ENCODE measurements around the gene C4orf17.
"Not testable (repeated sequence)": the region's sequence is repeated elsewhere in the genome, so short reads cannot be mapped to it uniquely, and the experiment has no call there.

Gene C4orf17

GRCh38 chr4:99510721-99511120 is at the start of gene C4orf17:
C4orf17 (plus strand) TSS chr4:99511021; CDS start chr4:99513082, 2,061 bp downstream.
- no peak for DNase-seq (ENCODE audit: low read depth in 2 of 2)

- DNase-seq (ENCODE audit: low read depth in 2 of 2): no peak
Observed at GRCh38 chr4:99461623-99462401, 49.0 kb upstream of the C4orf17 start.

- DNase-seq (ENCODE audit: low read depth in 2 of 2): peak; percentile 20 to 22
Observed at GRCh38 chr4:99462875-99463464, 47.9 kb upstream of the C4orf17 start.

GRCh38 chr4:99463566-99463965 is 47.3 kb upstream of the C4orf17 start:
- no peak for DNase-seq (ENCODE audit: low read depth in 2 of 2)

GRCh38 chr4:99467887-99468286 is 42.9 kb upstream of the C4orf17 start:
- no peak for DNase-seq (ENCODE audit: low read depth in 2 of 2)

- DNase-seq (ENCODE audit: low read depth in 2 of 2): no peak
Observed at GRCh38 chr4:99468889-99469288, 41.9 kb upstream of the C4orf17 start.

- no peak for DNase-seq (ENCODE audit: low read depth in 2 of 2)
Observed at GRCh38 chr4:99471349-99471748, 39.5 kb upstream of the C4orf17 start.

- no peak for DNase-seq (ENCODE audit: low read depth in 2 of 2)
Observed at GRCh38 chr4:99471896-99472295, 38.9 kb upstream of the C4orf17 start.

GRCh38 chr4:99473131-99473530 is 37.7 kb upstream of the C4orf17 start:
- no peak for DNase-seq (ENCODE audit: low read depth in 2 of 2)

GRCh38 chr4:99483636-99484035 is 27.2 kb upstream of the C4orf17 start:
- no peak for DNase-seq (ENCODE audit: low read depth in 2 of 2)

- DNase-seq (ENCODE audit: low read depth in 2 of 2): no peak
Observed at GRCh38 chr4:99485212-99485611, 25.6 kb upstream of the C4orf17 start.

GRCh38 chr4:99486648-99487047 is 24.2 kb upstream of the C4orf17 start:
- DNase-seq (ENCODE audit: low read depth in 2 of 2): not testable (repeated sequence)

- no peak for DNase-seq (ENCODE audit: low read depth in 2 of 2)
Observed at GRCh38 chr4:99490286-99490685, 20.5 kb upstream of the C4orf17 start.

GRCh38 chr4:99504804-99505502 is 5.9 kb upstream of the C4orf17 start:
- DNase-seq (ENCODE audit: low read depth in 2 of 2): no peak

GRCh38 chr4:99506781-99507180 is 4.0 kb upstream of the C4orf17 start:
- no peak for DNase-seq (ENCODE audit: low read depth in 2 of 2)

GRCh38 chr4:99507349-99507748 is 3.5 kb upstream of the C4orf17 start:
- DNase-seq (ENCODE audit: low read depth in 2 of 2): no peak

GRCh38 chr4:99507762-99508161 is 3.1 kb upstream of the C4orf17 start:
- peak in 1 of 2 donors; percentile 4 for DNase-seq (ENCODE audit: low read depth in 2 of 2)

GRCh38 chr4:99518601-99519295 is 7.9 kb downstream of the C4orf17 start:
- DNase-seq (ENCODE audit: low read depth in 2 of 2): no peak

GRCh38 chr4:99529228-99529627 is 18.4 kb downstream of the C4orf17 start:
- DNase-seq (ENCODE audit: low read depth in 2 of 2): no peak

- DNase-seq (ENCODE audit: low read depth in 2 of 2): no peak
Observed at GRCh38 chr4:99529956-99530355, 19.1 kb downstream of the C4orf17 start.

- not testable (repeated sequence) for DNase-seq (ENCODE audit: low read depth in 2 of 2)
Observed at GRCh38 chr4:99534699-99535098, 23.9 kb downstream of the C4orf17 start.

GRCh38 chr4:99536271-99536670 is 25.4 kb downstream of the C4orf17 start:
- DNase-seq (ENCODE audit: low read depth in 2 of 2): no peak
